Astrocyte (in vitro differentiated cells and primary cell): ENCODE measurements around the gene DLD. TPM values are rescaled to one million over a fixed set of nuclear protein-coding genes. Genes with fewer than 3 reads are reported as not detected.
A peak's percentile ranks its signal among the peaks of the same experiment; 100 is the strongest.

Experiments
- DNase-seq: peaks from one replicate; pipeline ENCODE4 v3.0.0-alpha.2; 2010; ENCODE audit warnings: low read depth
- FAIRE-seq: peaks from 2 replicates; lab custom pipeline; 2011; peaks lifted over from hg19 to GRCh38; lab: Jason Lieb, UNC
- H2AFZ ChIP-seq: 2 replicates; pipeline ENCODE4 v1.6.0; 2012; ENCODE audit warnings: low read depth, low read length, inconsistent platforms
- H3K27ac ChIP-seq: 2 replicates; pipeline ENCODE4 v1.5.1; 2011; ENCODE audit warnings: low read depth, low read length, inconsistent platforms
- H3K27me3 ChIP-seq: 2 replicates; pipeline ENCODE4 v1.6.0; 2011; ENCODE audit warnings: low read length, inconsistent platforms; ENCODE audit not compliant: insufficient read depth
- H3K36me3 ChIP-seq: 2 replicates; pipeline ENCODE4 v1.5.1; 2011; ENCODE audit warnings: low read length, inconsistent platforms; ENCODE audit not compliant: insufficient read depth
- H3K4me1 ChIP-seq: 2 replicates; pipeline ENCODE4 v1.5.1; 2011; ENCODE audit warnings: low read length, inconsistent platforms; ENCODE audit not compliant: insufficient read depth
- H3K4me2 ChIP-seq: 2 replicates; pipeline ENCODE4 v1.6.0; 2012; ENCODE audit warnings: low read length, inconsistent platforms
- H3K4me3 ChIP-seq: 2 replicates; pipeline ENCODE4 v1.5.1; 2011; ENCODE audit warnings: low read depth, mild to moderate bottlenecking, low read length, inconsistent platforms; ENCODE audit not compliant: insufficient read depth
- H3K79me2 ChIP-seq: 2 replicates; pipeline ENCODE4 v1.6.0; 2012; ENCODE audit warnings: mild to moderate bottlenecking, low read length, inconsistent platforms; ENCODE audit not compliant: insufficient read depth
- H3K9ac ChIP-seq: 2 replicates; pipeline ENCODE4 v1.6.0; 2012; ENCODE audit warnings: mild to moderate bottlenecking, low read length, inconsistent platforms
- H3K9me3 ChIP-seq: 2 replicates; pipeline ENCODE4 v1.5.1; 2012; ENCODE audit warnings: low read depth, mild to moderate bottlenecking, low read length, inconsistent platforms; ENCODE audit not compliant: insufficient read depth
- H4K20me1 ChIP-seq: 2 replicates; pipeline ENCODE4 v1.6.0; 2012; ENCODE audit warnings: low read length, inconsistent platforms; ENCODE audit not compliant: insufficient read depth
- H3K27ac Mint-ChIP-seq: one replicate; pipeline ENCODE4 v1.8.0; 2021; ENCODE audit warnings: mild to moderate bottlenecking, mixed read lengths; ENCODE audit not compliant: unreplicated experiment
- H3K27me3 Mint-ChIP-seq: one replicate; pipeline ENCODE4 v1.8.0; 2021; ENCODE audit warnings: low read depth, mixed read lengths; ENCODE audit not compliant: unreplicated experiment
- H3K36me3 Mint-ChIP-seq: one replicate; pipeline ENCODE4 v1.8.0; 2021; ENCODE audit warnings: low read depth, mixed read lengths; ENCODE audit not compliant: unreplicated experiment
- H3K4me1 Mint-ChIP-seq: one replicate; pipeline ENCODE4 v1.8.0; 2021; ENCODE audit warnings: low read depth, mixed read lengths; ENCODE audit not compliant: unreplicated experiment
- H3K4me3 Mint-ChIP-seq: one replicate; pipeline ENCODE4 v1.8.0; 2021; ENCODE audit warnings: mild to moderate bottlenecking, moderate library complexity, mixed read lengths; ENCODE audit not compliant: unreplicated experiment
- H3K9me3 Mint-ChIP-seq: one replicate; pipeline ENCODE4 v1.8.0; 2021; ENCODE audit warnings: mild to moderate bottlenecking, mixed read lengths; ENCODE audit not compliant: unreplicated experiment
- CTCF ChIP-seq: IDR thresholded peaks from 2 replicates; pipeline ENCODE4 v1.5.1; 2011; ENCODE audit warnings: low read depth, mild to moderate bottlenecking, inconsistent platforms, low read length, moderate library complexity; ENCODE audit not compliant: insufficient read depth
- EZH2 ChIP-seq: IDR thresholded peaks from 2 replicates; pipeline ENCODE4 v1.6.1; 2012; ENCODE audit warnings: mild to moderate bottlenecking, low read length, inconsistent platforms; ENCODE audit not compliant: insufficient read depth
- total RNA-seq: library from RNA; stranded (reverse); gene quantifications from 2 replicates; pipeline ENCODE4 v1.2.1, GENCODE V29; 2021

DLD gene
- total RNA-seq, 1 donor from 2014 or later, result 73.1 TPM

DNA sequence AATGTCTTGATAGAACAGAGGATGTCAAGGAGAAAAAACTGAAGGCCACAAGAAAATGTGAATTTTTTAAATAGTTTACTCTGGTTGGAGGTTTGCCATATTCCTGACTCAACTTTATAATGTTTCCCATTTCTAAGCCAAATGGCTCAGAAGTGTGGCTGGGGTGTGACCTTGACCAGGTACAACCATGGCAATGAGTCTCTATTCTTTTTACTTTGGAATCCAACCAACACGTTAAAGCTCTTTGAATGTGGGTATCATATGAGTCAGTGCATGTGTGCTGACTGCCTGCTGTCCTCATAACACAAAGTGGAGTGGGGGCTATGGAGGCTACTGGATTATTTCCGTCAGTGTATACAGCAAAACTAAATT, 33.5 kb upstream of the DLD start:
- no peak overlapping the region for H3K4me3 ChIP-seq
- DNase-seq (peak; percentile 75), FAIRE-seq (no peak)
- Mint-ChIP-seq H3K36me3 (no peaks in the 10 kb centered on the region), H3K4me3 (no peak overlapping the region), H3K4me1 (peaks cover 11% of the 10 kb centered on the region), H3K27me3 (peaks cover 20% of the 10 kb centered on the region), H3K27ac (no peak overlapping the region), H3K9me3 (peaks cover 4% of the 10 kb centered on the region)
- H3K4me1 ChIP-seq, result peaks cover 12% of the 10 kb centered on the region
- H3K27me3 ChIP-seq, result no peaks in the 10 kb centered on the region
- H3K36me3 ChIP-seq, result no peaks in the 10 kb centered on the region
- no peak overlapping the region for H2AFZ ChIP-seq
- no peaks in the 10 kb centered on the region for H4K20me1 ChIP-seq
- H3K9ac ChIP-seq, result no peak overlapping the region
- no peak overlapping the region for H3K27ac ChIP-seq
- H3K9me3 ChIP-seq, result no peaks in the 10 kb centered on the region
- no peak for TF ChIP-seq EZH2
- no peak for TF ChIP-seq CTCF
- peak overlapping the region; percentile 20 for H3K4me2 ChIP-seq
- no peaks in the 10 kb centered on the region for H3K79me2 ChIP-seq

DNA sequence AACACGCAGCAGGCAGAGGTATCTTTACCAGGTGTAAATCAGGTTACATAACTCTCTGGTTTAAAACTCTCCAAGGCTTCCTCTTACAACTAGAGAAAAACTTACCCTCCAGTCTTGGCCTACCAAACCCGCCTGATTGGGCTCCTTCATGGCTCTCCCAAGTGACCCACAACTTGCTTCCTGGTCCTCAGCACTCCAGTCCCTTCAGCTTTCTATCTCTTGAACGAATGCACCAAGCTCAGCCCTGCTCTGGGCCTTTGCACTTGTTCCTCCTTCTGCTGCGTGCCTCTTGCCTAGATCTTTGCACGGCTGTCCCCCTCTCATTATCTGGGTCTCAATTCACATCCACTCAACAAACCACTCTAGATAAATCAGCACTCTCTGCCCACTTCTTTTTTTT, 32.7 kb upstream of the DLD start:
- no peaks in the 10 kb centered on the region for H3K36me3 ChIP-seq
- DNase-seq (no peak), FAIRE-seq (no peak)
- Mint-ChIP-seq H3K27ac (no peak overlapping the region), H3K4me1 (peaks cover 11% of the 10 kb centered on the region), H3K9me3 (peaks cover 4% of the 10 kb centered on the region), H3K36me3 (no peaks in the 10 kb centered on the region), H3K4me3 (no peak overlapping the region), H3K27me3 (peaks cover 20% of the 10 kb centered on the region)
- no peaks in the 10 kb centered on the region for H3K27me3 ChIP-seq
- no peak overlapping the region for H2AFZ ChIP-seq
- TF ChIP-seq CTCF, result no peak
- TF ChIP-seq EZH2, result no peak
- no peaks in the 10 kb centered on the region for H4K20me1 ChIP-seq
- no peak overlapping the region for H3K4me2 ChIP-seq
- no peaks in the 10 kb centered on the region for H3K79me2 ChIP-seq
- no peak overlapping the region for H3K9ac ChIP-seq
- H3K4me1 ChIP-seq, result peaks cover 12% of the 10 kb centered on the region
- no peak overlapping the region for H3K27ac ChIP-seq
- H3K9me3 ChIP-seq, result no peaks in the 10 kb centered on the region
- no peak overlapping the region for H3K4me3 ChIP-seq

- H2AFZ ChIP-seq, result no peak overlapping the region
- no peak for TF ChIP-seq EZH2
- no peak for TF ChIP-seq CTCF
- Mint-ChIP-seq H3K36me3 (no peaks in the 10 kb centered on the region), H3K27me3 (peaks cover 13% of the 10 kb centered on the region), H3K4me1 (peaks cover 7% of the 10 kb centered on the region), H3K4me3 (no peak overlapping the region), H3K27ac (no peak overlapping the region), H3K9me3 (peaks cover 4% of the 10 kb centered on the region)
- no peaks in the 10 kb centered on the region for H3K36me3 ChIP-seq
- no peak overlapping the region for H3K4me2 ChIP-seq
- H4K20me1 ChIP-seq, result no peaks in the 10 kb centered on the region
- FAIRE-seq (no peak), DNase-seq (no peak)
- H3K27me3 ChIP-seq, result no peaks in the 10 kb centered on the region
- H3K9ac ChIP-seq, result no peak overlapping the region
- H3K27ac ChIP-seq, result no peak overlapping the region
- peaks cover 12% of the 10 kb centered on the region for H3K4me1 ChIP-seq
- no peak overlapping the region for H3K4me3 ChIP-seq
- H3K79me2 ChIP-seq, result no peaks in the 10 kb centered on the region
- H3K9me3 ChIP-seq, result no peaks in the 10 kb centered on the region
Measured at GRCh38 chr7:107860279-107860961, 30.6 kb upstream of the DLD start.
